Activated effector memory CD4-positive, alpha-beta T cell treated with anti-CD3 and anti-CD28 coated beads, Interleukin-2, amount 50 U/mL, for 16 hours (primary cell): Measurements from ENCODE around the gene ATRIP.

Experiments
- DNase-seq: peaks from one replicate; pipeline ENCODE4 v3.0.0-alpha.2; 2020

The ATRIP gene

DNA sequence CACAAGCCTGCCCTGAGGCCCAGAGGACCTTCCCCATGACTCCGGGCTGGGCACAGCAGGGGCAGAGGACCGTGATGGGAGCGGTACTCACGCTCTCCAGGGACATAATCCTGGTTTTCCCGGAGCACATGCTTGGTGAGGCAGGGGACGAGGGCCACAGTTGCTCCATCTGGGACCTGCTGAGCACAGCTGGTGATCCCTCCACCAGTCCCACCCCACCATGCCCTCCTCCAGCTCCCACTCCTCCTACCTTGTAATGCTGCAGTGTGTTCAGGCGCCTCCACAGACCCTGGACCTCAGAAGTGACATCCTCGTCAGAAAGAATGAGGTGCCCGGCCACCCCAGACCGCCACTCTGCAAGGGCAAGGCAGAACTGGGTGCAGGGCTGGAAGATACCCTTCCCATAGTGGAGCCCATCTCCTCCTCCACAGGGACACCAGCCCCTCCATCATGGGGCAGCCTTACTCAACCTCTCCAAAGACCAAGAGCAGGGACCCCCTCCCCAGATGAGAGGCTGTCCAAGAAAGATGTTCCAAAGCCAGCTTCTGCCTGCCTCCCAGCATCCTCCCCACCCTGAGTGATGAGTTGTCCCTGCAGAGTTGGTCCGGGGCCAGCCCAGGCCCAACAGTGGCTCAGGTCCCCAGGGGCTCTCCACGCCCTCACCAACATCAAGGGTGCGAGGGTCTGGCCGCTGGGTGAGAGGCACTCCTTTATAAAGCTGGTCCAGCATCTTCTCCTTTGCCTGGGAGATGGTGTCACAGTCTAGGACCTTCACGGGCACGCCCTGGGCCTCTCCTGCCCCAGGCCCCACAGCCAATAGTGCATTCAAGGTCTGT, 36.1 kb upstream of the ATRIP start:
- peak; percentile 53 for DNase-seq

DNA sequence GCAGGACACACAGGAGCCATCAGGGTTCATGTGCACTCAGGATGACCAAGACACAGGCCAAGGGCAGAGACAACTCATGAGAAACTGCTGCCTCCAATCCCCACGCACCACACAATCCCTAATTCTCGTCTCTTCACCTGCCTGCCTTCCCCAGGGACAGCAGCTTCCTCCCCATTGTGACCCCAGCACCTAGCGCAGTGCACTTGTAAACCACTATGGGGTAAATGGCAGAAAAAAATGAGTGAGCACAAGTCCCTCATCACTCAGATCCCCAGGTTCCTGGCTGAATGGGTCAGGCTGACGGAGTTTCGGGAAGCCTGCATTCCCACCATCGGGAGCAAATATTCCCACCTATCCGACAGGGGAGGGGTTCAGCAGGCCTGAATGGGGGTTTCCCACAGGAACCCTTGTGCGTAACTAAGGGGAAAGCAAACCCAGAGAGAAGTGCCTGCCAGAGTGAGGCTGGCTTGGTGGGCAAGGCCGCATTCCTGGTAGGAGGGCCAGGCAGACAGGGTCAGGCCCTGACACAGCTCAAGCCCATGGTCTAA, 35.4 kb upstream of the ATRIP start:
- DNase-seq = peak; percentile 39

DNA sequence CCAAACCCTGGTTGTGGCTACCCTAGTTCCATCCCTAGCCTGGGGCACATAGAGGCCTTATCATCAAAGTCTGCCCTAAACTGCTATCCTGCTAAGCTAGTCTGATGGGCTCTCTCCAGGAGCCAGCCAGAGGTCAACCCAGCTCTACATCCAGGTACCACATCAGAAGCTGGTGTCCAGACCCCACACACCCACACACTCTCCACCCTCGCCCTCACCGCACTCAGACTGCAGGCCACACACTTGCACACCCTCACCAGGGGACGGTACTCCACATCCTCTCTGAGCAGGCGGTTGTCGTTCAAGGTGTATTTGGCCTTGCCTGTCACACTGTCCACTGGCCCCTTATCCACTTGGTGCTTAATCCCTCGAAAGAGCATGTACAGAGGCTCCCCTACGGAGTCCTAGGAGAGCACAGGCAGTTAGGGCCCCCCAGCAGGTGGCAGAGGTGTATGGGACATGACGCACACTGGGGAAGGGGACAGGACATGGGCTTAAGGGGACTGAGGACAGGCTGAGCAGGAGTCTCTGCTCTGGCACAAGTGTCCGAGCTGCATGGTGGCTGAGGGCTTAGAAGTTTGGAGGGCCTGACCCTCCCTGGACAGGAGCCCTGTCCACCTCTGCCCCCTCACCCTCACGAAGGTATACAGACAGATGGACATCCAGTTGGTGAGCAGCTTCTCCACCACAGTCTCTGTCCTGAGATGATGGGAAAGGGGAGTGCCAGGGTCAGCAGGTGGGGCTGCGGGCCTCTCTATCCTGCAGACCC, 34.7 kb upstream of the ATRIP start:
- DNase-seq = peak; percentile 45

DNA sequence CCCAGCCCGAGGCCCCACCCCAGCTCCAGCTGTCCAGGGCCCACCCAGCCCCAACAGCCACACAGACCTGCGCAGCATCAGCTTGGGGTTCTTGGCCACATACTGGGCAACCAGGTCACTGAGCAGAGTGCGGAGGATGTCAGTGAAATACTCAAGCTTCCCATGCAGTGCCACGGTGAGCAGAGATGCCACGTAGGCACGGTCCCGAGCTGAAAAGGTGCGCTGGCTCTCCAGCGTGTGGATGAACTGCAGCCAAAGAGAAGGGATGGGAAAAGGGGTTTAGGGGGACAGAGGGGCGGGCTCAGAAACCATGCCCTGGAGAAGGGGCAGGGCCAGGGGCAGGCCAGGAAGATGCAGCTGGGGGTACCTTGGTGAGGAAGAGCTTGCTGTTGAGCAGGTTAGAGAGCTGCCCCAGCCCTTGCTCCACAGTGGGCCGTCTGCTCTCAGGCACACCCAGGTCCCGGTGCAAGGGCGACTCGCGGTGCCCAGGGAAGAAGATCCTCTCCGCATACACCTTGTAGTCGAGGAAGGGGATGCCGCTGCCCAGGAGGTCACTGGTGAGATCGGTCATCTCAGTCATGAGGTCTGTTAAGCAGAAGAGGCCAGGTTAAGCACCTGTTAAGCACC, 34.0 kb upstream of the ATRIP start:
- peak; percentile 51 for DNase-seq

DNA sequence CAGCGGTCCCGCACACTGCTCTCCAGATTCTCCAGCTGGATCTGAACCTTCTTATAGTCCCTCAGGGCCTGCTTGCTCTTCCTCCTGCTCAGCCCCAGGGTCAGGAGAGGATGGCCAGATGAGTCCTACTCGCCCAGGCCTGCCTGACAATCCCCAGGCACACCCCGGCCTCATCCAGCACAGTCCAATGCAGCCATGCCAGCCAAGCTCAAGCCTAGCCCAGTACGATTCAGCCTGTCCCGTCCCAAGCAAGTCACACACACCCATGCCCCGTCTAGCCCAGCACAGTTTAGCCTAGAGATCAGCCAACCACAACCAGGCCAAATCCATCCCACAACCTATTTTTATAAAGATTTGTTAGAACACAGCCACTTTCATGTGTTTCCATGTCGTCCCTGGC, 33.5 kb upstream of the ATRIP start:
- DNase-seq = no peak

DNA sequence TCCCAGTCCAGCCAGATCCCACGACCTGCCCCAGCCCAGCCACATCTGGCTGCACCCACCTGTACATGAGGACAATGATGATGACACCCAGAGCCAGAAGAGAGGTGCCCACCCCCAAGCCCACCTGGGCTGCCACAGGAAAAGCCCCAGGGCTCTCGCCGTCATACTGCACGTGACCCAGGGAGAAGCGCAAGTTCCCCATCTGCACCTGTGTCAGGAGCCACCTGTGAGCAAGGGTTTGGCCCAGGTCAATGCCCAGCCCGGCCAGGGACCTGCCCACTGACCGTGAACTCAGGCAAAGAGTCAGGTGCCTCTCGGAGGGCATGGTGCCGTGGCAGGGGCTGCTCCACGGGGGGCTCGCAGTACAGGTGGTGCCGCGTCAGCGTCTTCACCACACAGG, 32.9 kb upstream of the ATRIP start:
- no peak for DNase-seq

DNA sequence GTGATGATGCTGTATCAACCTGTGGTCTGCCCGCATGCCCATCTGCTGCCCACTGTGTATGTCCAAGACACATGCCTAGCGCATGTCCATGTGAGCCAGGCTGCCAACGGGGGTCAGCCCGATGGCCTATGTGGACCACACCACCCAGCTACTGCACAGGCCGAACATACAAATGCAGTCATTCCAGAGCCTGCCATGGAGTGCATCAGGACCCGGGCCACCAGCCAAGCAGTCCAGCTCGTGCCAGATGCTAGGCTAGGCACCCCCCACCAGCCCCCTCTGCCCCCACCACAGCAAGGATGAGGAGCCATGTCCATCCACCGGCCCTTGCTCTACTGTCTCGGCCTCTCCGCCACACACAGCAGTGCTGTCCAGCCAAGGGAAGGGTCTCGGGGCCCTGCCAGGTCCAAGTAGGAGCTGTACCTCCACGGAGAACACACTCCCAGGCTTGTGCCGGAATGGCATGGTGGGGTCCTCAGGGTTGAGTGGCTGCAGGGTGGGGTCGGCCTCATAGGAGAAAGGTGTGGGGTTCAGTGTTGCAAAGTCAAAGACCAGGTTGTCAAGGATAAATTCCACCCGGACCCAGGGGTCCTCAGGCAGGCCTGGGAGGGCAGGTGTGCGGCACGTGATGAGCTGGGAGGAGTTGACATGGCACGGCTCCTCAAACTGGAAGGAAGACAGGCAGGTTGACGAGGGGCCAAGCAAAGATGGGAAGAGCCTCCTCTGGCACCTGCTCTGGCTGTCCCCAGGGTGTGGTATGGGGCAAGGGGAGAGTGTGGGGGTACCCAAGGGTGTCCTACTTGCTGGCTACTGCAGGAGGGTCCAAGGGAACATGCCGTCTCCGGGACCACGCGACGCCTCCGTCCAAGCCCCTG, 31.9 kb upstream of the ATRIP start:
- no peak for DNase-seq

DNA sequence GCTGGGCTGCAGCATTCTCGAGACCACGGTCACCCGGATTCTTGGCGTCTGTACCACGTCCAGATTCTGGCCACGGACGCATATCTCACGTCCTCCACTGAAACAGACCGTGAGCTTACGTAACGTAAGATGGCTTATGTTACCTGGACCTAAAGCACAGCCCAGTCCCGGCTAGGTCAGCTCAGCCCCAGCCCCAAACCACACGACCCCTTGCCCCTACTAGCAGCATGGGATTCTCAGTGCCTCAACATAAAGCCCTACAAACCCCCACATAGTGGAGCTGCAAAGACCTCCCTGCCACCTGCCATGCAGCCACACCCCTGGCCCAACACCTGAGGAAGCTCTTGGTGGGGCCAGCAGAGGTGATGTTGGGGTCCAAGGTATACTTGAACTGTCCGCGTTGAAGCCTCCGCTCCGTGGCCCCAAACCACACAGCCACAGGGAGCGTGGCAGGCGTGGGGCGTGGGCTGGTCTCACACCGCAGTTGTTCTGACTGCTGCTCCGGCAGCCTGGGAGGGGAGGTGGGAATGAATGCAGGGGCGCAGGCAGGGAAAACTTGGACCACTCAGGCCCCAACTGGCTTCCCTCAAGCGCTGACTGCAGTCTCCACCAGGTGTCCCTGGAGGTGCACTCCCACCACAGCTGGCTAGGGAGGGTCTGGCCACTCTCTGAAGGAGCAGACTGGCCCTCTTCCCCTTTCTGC, 31.1 kb upstream of the ATRIP start:
- no peak for DNase-seq

DNA sequence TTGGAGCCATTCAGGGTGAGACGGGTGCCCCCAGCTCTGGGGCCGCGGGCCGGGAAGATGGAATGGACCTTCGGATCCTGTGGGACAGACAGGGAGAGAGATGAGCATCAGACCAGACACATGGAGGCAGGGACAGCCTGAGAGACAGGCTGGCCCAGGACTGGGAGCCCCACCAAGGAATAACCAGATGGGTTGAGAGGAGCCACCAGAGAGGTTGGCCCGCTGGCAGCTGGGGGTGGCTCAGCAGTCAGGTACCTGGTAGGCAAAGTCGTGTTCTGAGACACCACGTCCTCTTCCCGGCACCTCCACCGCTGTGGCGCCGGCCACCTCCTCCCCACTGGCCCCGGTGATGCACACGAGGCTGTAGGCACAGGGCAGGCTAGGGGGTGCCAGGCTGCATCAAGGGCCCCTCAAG, 30.4 kb upstream of the ATRIP start:
- DNase-seq = no peak

DNA sequence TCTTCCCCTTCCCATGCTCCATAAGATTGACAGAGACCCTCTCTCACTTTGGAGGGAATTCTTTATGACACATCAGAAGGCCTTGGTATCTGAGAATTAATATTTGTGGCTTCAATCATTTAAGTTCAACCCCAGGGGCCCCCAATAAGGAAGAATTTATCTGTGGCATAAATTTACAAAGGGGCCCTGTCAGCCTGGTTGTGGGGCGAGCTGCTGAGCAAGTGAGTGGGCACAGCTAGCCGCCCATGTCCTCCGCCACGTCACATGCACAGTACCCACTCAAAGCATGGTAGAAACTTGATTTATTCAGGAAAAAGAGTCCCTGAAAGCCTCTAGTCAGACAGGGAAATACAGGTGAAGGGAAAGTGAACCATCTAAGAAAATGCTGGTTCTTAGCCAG, 30.0 kb upstream of the ATRIP start:
- no peak for DNase-seq

DNA sequence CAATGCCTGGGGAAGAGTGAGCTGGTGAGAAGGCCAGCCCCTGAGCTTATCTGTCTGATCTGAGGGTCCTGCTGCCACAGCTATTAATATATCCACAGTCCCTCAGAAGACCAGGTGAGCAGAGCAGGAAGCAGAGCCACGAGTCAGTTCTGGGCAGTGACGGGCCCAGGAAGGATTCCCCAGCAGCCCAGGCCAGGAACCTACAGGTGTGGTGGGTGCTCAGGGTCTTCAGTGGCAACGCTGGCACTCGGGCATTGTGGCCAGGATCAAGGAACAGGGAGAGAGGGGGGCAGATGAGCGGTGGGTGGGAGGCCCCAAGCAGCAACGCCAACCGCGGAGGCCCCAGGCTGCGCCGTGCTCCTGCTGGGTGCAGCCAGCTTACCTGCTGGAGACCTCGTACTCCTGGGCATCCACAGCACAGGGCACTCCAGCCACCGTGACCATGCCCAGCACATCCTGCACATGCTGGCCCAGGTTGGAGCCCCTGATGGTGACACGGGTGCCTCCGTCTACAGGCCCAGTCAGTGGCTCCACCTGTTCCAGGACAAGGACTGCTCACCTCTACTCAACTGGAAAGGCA, 28.9 kb upstream of the ATRIP start:
- DNase-seq = no peak

DNA sequence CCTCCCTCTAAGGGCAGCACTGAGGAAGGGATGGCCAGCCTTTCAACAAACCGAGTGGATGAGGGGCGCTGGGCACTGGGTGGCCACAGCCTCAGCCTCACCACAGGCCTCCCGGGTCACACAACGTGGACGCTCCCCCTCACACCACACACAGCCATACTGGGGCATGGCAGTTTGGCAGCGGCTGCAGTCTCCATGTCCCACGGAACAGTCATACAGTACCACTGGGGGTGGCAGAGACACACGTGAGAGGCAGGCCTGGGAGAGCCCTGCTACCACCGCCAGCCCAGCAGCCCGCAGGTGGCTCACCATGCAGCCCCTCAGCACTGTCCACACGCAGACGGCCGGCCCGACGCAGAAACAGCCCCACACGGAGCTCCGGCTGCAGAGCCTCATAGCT, 28.4 kb upstream of the ATRIP start:
- no peak for DNase-seq

DNA sequence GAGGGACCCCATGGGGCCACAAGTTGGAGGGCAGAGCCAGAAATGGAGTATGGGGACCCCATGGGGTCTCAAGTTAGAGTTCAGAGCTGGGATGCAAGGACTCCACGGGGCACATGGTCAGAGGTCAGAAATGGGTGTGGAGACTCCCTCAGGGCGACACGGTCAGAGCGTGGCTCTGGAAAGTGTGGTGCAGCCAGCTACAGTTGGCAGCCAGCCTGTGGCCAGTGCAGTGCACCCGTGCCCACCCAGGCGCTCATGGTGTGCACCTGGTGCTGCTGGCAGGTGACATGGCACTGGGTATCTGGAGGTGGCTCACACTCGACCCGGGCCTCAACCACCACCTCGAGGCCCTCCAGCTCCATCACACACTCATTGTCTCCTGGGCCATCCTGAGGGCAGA, 27.9 kb upstream of the ATRIP start:
- no peak for DNase-seq

DNA sequence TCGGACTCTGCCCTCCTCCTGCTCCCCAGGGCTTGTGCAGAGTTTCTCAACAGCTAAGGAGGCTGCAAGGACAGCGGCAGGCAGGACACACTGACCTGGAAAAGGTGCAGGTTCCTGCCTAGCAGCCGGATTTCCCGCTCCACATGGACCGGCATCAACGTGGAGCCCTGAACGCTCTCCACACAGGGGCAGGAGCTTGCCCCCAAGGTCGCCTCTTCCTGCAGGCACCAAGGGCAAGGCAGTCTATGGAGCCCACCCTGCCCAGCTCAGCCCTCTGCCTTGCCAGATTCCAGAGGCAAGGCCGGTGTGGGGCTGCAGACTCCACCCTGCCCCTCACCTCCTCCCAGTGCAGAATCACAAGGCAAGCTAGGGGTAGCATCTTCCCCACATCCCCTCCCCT, 27.4 kb upstream of the ATRIP start:
- DNase-seq = no peak

DNA sequence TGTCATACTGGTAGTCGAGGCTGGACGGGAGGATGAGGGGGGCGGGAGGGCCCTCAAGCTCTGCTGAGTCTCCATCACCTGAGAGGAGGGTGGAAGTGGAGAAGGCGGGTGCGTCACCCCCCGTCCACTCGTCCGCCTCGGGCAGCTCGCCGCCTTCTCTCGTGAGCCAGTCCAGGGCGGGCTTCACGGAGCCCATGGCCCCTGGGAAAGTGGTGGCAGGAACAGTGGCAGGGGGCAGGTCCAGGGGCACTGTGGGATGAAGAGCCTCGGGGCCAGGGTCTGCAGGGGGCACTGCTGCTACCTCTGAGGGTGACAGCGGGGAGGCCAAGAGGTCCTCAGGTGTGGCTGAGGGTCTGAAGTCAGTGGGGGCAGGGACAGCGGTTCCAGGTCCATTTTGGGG, 26.9 kb upstream of the ATRIP start:
- no peak for DNase-seq

DNA sequence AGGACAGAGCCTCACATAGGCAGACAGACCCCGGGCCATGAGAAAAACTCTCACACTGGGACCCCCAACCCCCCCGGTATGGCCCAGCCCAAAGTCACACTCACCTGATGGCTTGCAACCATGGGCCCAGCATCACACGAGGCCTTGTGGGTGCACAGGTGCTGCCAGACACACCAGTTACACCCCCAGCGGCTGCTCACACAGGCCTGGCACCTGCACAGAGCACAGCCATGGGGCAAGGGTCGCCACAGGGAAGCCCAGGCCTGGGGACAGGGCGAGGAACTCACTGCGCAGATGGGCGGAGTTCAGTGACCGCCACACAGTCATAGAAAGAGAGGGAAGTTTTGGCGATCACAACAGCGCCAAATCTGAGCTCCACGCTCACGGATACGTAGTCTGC, 26.0 kb upstream of the ATRIP start:
- DNase-seq = no peak

DNA sequence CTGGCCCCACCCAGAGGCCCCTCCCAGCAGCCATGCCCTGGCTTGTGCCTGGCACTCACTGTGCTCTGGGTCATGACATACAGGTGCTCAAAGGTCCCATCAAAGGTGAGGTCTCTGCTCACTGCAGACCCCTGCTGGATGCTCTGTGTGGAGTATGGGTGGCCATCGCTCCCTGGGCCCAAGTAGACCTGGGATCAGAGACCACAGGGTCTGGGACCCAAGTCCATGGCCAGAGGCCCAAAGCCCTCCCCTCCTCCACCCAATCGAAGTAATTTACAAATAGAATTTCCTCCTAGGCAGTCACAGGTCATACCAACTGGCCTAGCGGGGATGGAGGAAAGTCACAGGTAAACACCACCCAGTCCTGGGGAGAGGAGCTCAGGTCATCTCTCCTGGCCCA, 24.3 kb upstream of the ATRIP start:
- DNase-seq = no peak

DNA sequence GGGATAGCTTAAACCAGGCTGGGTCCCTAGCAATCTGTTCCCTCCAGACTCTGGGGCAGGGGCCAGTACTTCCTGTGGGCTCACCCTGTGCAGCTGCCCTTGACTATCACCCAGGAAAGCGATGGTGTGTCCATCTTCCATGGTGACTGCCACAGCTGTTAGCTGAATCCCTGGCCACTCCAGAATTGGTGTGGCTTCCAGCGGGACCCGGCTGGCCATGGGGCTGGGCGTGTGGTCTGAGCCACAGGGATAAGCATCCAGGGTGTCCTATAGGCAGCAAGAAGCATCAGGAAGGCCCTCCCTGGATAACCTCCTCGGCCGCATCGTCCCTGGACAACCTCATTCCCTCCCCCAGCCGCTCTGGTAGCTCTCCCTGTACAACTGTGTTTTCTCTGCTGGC, 23.9 kb upstream of the ATRIP start:
- DNase-seq = no peak

DNA sequence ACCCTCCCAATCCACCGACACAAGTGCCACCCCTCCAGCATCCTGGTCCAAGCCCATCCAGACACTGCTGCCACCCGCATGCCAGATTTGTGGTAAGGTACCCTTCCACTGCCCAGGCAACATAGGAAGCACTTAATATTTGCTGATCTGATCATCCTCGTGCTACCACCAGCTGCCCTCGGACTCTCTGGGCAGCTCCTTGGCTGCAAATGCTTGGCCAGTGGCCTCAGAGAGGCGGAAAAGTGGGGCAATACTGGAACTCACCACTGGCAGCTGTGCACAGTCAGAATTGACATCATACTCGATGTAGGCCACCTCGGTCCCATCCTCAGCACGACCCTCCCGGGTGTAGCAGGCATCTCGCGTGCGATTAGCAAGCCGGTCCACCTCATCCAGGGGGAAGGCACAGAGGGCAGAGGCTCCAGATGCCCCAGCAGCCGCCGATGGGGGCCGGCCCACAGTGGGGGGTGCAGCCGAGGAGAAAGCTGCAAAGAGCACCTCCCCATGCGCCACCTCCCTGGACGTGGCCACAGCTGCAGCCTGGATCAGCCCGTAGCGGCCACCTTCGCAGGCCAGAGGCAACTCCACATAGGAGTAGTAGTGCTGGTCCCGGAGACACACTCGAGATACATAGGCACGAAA, 23.2 kb upstream of the ATRIP start:
- DNase-seq = no peak

DNA sequence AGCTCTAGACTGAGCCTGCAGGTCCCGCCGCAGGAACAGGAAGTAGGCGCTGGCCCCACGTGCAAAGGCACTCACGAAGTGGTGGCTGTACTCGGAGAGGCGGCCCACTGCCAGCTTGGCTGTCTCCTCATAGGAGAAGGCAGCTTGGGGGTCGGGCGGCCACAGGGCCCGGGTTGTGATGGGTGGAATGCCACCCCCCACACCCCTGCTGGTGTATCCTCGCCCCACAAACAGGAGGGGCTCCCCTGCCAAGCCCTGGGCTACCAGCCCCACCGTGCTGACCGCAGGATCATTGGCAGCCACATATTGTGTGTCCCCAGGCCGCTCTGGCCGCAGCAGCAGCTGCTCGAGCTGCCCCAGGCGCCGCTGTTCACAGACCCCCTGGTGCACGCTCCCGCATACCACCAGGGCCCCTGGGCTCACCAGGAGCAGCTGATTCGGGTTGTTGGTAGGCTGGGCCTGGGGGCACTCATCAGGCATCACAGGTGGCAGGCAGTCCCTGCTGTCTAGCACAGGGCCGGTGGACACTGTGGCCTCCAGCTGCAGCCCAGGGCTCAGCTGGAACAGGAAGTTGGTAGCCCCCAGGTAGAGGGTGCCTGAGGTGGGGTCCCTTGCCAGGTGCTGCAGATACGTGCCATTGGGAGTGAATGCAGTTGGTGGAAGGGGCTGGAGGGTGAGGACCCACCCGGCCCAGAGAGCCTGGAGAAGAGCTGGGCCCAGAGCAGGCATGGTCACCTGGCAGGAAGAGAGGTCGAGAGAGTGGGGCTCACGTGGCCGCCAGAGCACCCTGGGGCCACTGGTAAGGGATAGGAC, 22.4 kb upstream of the ATRIP start:
- DNase-seq = no peak
